NCI-H2029 treated with DMSO at 0.1 percent for 48 hours (cell line): ENCODE results near the gene SCARF1.

Experiments used
- DNase-seq: peaks from one replicate; lab custom pipeline; 2025; lab: John Stamatoyannopoulos, UW

The SCARF1 gene

DNA sequence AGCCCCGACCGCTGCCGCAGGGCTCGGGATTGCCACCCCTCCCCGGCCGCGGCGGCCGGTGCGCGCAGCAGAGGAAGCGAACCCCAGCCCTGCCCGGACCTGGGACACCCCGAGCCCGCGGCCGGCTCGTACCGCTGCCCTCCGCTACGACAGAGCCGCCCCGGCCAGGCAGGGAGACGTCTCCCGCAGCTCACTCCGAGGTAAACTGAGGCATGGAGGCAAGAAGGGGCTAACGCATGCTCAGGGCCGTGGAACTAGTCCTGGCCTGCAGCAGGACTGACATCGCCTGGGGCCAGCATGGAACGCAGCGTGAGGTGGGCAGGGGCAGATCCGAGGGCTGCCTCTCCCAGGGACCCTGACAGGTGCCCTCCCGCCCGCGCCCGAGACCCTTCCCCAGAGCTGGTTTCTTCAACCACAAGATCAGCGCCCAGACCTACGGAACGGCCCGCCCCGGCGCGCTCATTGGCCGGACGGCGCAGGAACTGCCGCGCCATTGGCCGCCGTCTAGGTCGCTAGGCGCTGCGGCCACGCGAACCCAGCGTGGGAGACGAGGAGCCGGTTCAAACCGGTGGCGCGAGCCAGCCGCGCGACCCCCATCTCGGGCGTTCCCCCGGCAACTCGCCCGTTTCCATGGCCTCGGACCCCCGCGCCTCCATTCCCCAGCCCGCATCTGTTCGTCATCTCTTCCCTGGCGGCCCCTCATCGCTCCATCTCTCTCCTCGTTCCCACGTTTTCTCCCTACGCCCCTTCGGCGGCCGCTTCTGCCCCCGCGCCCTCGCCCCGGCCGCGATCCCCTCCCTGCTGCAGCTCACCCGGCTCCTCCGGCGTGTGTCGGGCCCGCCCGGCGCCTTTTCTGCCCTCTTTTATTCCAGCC, 17.3 kb downstream of the SCARF1 start, which contains the start of gene SLC43A2:
SLC43A2 (minus strand) TSS at position 853 of the 874 bp plus-strand sequence. CDS start 960 bp downstream, outside the sequence.
- peak; percentile 22 for DNase-seq

DNA sequence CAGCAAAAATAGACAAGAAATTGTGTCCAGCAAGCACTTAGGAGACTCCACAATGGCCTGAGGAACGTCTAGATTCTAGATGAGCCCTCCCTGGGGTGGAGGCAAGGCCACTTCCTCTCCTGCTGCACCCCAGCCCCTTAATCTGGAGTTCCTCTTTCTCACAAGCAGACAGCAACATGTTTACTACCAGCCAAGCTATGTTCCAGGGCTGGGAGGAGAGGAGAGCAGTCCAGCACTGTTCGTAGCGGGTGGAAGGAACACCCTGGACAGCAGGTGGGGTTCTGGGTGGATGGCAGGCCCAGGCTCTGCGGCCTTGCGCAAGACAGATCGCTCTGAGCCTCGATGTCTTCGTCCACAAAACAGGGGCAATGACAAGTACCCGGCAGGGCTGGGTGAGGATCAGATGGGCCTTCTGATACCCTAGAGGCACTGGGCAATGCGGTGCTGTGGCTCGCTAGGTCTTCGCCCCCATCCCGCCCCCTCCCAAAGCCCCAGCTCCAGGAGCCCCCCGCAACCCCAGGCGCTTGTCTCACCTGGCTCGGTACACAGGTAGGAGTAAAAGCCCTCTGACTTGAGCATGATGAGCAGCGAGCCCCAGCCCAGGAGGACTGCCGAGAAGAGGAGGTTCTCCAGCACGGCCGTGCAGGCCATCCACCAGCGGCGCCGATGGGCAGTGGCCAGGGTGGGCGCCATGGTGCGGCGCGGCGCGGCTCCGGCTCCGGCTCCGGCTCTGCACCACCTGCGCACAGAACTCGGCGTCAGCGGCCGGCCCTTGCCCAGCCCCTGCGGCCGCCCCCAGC, 18.1 kb downstream of the SCARF1 start:
- DNase-seq = no peak

DNA sequence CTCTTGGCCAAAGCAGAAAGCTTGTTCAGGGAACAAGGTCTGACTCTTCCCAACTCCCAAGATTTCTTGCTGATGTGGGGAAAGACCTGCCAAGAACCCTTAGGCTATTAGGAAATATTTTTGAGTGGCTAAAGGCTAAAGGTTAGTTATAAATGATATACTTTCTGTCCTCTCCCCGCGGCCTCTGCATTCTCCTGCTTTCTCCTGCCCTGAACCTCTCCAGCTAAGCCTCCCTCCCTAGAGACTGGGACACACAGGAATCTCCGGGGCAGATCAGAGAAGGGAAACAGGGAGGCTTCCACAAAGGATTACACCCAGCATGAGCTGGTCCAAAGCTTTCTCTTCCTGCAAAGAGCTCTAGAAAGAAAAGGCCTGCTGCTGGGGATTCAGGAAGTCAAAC, 19.2 kb downstream of the SCARF1 start:
- no peak for DNase-seq

DNA sequence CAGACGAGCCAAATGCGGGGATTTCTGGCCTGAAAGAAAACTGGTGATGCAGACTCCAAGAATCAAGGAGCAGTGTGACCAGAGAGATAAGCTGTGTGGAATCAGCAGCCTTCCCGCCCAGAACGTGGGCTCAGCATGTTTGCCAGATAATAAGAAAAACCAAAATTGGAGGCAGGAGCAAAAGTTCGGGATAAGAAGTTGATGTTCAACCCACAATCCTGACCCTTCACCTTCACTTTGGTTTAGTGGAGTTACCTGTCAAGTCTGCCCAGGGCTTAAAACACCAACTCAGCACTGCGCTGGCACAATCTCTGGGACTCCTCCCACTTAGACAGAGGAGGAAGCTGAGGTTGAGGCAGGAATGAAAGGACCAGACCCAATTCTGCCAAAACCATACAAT, 20.0 kb downstream of the SCARF1 start:
- no peak for DNase-seq

DNA sequence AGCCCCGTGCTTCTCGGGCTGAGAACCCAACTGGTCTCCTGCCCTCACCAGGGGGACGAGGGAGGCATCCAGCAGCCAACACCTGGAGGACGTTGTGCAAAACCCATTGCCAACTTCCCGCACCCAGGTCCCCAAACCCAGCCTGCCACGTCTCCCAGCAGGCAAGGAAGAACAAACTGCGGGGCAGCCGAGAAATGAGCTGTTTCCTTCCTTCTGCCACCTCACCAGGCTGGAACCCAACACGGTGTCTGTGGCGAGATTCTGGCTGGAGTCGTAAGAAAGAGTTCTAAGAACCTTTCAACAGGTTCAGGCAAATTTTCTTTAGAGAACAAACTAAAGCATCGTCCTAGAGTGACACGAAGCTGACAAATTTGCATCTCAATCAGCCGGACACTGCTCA, 20.5 kb downstream of the SCARF1 start:
- DNase-seq = no peak

DNA sequence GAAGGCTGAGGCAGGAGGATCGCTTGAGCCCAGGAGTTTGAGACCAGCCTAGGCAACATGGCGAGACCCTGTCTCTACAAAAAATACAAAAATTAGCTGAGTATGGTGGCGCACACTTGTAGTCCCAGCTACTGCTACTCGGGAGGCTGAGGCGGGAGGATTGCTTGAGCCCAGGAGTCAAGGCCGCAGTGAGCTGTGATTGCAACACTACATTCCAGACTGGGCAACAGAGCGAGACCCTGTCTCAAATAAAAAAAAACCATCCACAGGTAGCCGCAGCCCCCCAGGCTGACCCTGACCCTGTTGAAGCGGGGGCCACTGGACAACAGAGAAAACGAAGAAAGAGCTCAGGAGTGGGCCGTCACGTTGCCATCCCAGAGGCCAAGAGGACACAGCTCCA, 20.9 kb downstream of the SCARF1 start:
- DNase-seq = no peak

DNA sequence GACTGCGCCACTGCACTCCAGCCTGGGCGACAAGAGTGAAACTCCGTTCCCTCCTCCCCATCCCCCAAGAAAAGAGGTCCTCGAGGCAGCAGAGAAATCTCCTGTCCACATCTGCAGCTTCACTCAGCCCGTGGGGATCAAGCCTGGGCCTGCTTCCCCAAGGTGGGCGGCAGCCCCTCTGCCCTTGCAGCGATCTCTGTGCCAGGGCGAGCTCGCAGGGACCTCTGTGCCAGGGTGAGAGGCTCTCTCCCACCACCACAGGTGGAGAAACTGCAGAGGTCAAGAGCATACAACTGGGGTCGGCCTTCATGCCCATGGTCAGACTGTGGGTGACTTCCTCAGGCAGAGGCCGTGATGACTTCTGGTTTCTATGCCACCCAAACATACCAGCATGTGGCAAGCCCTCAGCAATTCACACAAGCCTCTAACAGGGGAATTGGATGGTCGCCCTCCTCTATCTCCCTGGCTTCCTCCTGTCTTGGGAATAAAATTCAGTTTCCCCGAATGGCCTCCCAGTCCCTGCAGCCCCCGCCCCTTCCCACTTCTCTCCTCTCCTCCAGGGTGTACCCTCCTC, 22.4 kb downstream of the SCARF1 start:
- DNase-seq = no peak

DNA sequence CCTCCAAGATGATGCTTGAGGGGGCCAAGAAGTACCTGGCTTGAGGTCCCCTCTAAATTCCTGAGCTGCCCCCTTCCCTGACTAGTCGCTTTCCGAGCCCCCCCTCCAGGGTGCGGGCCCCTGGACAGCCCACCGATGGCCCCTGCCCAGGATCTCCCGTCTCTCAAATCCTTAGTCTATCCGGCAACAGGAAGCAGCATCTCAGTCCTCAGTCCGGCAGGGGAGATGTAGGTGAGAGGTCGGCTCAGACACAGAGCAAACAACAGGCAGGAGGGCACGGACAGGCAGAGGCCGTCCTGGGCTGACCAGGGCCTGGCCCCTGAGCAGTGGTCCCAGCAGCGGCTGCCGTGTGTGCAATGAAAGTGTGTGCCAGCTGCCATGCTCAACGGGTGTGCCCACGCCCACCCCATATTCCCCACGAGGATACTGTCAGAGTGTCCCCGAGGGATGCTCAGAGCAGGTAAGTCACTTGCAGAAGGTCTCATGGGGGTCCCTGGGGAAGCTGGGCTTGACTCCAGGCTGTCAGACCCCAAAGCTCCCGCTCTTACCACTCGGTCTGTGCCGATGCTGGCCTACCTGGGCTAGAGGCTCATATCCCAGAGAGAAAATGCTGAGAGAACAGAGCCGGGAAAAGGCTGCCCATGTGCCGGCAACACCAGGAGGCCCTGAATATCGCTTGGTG, 24.1 kb downstream of the SCARF1 start:
- no peak for DNase-seq

DNA sequence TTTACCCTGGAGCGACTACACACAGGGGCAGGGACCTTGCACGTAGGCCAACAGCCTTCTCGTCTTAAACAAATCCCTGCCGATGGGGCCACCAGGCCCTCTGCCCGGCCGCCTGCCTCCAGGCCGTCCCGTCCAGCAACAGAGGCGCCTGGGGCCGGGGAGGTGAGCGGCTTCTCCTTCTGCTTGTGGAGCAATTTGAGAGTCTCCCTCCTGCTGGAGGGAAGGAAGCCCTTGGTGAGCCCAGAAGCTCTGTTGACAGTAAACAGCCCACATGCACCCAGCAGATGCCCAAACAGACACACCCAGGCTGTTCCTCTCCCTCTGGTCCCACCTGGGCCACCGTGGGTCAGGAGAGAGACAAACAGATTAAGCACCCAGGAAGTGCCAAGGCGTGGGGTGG, 25.0 kb downstream of the SCARF1 start:
- DNase-seq = no peak

DNA sequence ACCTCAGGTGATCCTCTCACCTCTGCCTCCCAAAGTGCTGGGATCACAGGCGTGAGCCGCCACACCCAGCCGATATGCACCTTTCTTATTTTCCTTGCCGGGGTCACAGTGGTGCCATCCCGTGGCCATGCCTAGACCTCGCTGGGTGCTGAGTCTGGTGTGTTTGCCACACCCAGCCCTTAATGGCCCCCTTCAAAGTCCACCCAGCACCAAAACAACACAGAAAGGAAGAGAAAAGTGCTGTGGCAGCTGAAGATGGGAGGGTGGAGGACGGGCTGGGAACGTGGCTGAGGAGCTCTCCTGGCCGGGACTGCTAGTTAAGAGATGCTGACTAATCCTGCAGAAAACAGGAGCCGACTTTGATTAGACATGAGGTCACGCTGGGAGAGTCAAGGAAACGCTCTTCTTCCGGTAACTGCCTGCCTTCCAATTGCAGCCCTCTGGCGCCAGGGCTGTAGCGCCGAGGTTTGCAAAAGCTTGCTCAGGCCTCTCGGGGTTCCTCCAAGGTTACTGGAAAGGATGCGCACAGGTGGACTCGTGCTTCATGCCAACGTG, 27.8 kb downstream of the SCARF1 start:
- DNase-seq = no peak

DNA sequence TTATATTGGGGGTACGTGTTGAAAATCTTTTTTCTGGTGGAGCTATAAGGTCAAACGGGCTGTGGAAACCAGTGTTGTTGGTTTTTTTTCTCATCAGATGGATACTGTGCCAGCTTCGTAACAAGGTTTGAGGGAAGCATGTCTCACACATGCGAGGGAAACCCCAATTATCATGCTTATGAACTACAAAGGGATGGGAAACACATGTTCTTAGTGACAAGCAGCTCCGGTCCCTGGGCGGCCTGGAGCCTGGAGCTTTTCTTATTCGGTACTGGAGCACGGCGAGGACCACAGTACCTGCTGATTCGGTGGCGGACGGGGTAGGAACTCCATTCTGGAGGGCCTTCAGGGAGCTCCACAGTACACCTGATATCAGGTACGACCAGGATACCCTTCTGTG, 29.4 kb downstream of the SCARF1 start:
- DNase-seq = no peak

DNA sequence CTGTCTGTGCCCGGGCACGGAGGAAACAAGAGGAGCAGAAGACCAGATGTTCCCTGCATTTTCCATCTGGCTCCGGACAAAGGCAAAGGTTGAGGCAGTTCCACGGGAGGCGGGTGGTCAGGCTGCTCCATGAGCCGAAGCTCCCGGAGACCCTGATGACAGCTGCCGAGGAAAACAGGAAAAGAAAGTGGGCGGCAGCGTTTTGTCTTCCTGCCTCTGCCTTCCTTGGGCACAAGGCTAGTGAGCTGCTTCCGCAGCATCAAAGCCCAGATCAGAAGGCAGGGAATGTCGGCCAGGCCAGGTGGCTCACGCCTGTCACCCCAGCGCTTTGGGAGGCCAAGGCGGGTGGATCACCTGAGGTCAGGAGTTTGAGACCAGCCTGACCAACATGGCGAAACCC, 33.1 kb downstream of the SCARF1 start:
- no peak for DNase-seq

DNA sequence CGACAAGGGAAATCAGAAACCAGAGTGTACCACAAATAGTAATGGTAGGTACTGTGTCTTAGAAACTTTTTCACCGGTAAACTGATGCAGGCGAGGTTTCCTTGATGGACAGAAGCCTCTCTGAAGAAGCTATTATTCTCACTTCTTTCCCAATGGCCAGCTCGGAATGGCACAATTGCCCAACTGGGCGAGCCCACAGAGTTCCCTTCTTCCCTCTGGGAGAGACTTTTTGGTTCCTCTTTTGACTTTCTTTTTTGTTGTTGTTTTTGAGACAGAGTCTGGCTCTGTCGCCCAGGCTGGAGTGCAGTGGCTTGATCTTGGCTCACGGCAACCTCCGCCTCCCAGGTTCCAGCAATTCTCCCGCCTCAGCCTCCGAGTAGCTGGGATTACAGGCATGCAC, 33.8 kb downstream of the SCARF1 start:
- no peak for DNase-seq

DNA sequence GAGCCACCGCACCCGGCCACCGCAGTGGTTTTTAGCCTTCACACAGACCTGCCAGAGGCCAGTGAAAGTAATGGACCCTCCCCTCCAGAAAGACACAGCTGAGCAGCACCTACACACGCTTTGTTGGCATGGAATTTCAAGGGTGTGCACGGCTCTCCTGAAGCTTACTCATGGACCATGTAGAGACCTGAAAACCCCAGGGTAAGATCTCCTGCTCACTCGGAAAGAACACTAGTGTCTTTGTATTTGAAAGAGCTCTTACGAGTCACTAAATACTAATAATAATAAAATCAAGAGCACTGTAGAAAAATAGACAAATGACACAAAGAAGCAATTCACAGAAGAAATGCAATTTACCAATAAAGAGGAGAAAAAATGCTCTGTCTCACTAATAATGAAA, 36.9 kb downstream of the SCARF1 start:
- no peak for DNase-seq

DNA sequence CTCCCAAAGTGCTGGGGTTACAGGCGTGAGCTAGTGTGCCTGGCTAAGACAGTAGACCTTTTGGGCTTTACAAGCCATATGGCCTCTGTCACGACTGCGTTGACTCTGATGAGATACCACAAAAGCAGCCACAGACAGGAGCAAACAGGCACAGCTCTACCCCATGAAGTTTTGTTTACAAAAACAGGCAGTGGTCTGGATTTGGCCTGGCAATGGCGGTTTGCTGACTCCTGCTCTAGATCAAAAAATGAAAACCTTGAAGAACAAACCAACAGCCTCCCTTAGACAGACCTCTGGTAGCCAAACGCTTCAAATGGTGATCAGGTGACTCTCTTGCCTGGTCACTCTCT, 37.6 kb downstream of the SCARF1 start:
- no peak for DNase-seq

DNA sequence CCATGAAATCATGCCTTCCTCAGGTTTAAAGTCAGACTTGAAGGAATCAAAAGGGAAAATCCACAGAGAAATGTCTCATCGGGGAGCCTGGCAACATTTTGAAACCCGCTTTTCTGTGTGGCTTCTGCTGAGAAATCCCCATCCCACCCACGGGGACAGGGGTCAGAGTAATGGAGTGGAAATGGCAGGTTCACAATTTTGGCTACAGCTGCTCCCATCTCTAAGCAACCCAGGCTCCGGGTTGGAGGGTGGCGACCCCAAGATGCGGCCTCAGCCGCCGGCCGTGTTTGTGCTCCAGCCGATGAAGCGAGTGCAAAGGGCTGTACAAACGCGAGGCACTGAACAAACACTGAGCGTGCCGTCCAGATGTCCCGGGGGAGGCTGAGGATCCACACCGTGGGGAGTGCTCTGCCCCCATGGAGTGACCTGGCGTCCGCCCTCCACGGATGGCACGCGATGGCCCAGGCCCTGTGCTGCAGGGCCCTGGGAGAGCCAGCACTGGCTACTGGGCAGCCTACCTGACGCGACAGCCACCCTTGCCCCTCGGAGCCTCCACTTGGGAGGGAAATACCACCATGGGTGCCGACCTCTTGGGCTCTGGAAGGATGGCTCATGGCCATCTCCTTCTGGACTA, 39.1 kb downstream of the SCARF1 start:
- DNase-seq = no peak

DNA sequence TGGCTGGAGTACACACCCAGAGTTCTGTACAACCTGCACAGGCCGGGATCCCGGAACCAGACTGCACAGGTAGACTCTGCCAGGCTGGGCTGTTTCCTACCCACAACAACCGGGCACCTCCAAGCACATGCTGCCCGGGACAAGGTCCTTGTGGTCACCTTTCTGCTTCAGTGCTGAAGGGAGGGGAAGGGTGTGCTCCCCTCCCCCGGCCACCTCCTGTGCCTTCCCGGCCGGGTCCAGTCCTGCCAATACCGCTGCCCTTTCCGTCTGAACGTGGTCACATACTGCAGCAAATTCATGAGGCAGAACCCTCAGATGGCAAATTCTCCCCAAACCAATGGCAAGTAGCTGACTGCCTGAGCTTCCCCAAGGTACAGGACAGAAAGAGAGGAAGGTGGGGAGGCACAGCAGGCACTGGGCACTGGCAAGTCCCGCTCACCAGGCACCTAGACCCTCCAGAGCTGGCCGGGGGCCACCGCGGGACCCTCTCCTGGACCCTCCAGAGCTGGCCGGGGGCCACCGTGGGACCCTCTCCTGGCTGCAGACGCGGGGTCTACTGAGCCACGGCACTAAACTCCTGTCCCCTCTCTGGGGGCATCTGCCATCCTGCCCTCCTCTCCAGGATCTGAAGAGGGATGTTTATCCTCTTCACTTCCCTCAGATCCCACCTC, 39.7 kb downstream of the SCARF1 start:
- no peak for DNase-seq

DNA sequence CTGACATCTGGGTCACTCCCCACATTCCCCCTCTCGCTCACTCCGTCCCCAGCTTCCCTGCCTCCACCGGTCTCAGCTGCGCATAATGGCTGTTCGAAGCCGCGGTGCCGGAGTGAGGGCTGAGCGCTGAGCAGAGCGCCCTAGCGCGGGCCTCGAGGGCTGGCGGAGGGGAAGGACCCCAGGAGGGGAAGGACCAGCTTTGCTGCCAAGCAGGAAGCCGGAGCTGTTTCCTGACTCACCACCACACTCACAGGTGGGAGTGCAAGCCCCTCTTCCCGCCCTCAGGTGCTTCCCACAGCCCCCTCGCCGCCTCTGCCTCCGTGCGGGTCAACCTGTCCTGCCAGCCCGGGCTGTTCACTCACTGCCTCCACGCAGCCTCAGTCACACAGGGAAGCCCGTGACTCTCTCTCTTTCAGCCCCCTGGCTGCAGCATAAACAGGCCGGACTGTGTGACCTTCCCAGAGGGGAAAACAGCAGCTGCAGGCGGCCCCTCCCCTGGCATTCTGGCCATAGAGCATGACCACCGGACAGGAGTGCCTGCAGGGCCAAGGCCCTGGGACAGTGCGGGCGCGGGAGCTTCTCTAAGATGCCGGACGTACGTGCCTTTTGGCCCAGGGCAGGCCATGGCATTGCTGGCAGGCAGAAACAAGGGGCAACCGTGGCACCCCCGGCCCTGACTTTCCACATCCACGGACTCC, 40.6 kb downstream of the SCARF1 start:
- DNase-seq = no peak

DNA sequence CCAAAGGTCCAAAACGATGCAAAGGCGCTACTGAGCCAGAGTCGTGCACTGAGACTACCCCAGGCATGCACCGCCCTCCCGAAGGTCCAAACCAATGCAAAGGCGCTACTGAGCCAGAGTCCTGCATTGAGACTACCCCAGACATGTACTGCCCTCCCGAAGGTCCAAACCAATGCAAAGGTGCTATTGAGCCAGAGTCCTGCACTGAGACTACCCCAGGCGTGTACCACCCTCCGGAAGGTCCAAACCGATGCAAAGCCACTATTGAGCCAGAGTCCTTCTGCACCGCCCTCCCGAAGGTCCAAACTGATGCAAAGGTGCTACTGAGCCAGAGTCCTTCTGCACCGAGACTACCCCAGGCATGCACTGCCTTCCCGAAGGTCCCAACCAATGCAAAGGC, 44.0 kb downstream of the SCARF1 start:
- DNase-seq = no peak

DNA sequence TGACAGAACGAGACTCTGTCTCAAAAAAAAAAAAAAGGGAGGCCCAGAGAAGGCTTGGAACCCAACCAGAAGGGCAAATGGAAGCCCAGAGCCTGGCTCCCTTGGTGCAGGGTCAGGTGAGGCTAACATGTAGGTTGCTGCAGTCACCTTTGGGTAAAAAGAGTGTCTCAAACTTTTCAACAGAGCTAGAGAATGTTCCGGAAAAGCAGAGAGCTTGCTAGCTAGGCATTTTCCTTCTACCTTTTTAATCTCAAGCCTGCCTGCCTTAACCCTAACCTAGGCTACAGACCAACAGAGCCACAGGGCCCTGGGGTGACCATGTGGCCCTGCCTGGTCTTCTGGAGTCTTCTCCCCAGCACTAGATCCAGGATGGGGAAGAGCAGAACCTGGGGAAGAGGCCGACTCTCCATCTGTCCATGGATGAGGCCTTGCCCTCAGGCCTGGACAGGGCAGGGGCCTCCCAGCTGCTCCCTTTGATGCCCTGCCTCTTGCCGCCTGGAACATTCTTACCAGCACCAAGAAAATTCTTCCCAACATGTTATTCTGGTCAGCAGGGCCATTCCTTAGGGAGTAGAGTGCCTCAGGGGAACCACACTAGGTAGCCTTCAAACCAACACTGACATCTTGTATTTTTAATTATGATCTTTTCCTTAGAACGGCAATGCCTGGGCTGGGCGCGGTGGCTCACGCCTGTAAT, 47.0 kb downstream of the SCARF1 start:
- no peak for DNase-seq
